Vagina (tissue), 2 donors: ENCODE data around the gene NDUFV2.

Experiments used
- POLR2A ChIP-seq, 2 donors: fragments of 450-650 bp; IDR thresholded peaks; one replicate each; pipeline ENCODE4 v1.6.1; 2017; ENCODE audit warnings: antibody characterized with exemption in 2 of 2, mild to moderate bottlenecking in 2 of 2, moderate library complexity in 2 of 2
- POLR2AphosphoS5 ChIP-seq, 2 donors: sonication (generic); formaldehyde crosslinking; IDR thresholded peaks; one replicate each; pipeline ENCODE4 v1.9.0; 2017; ENCODE audit warnings: antibody characterized with exemption in 2 of 2, mild to moderate bottlenecking in 2 of 2, low read depth in 1 of 2; ENCODE audit not compliant: insufficient read depth in 1 of 2

GRCh38 chr18:9153256-9153655, 50.8 kb downstream of the NDUFV2 start:
- no peak for TF ChIP-seq POLR2A (IDR thresholded peaks at IDR 0.05)
- TF ChIP-seq POLR2AphosphoS5 (IDR thresholded peaks at IDR 0.05; ENCODE audit: insufficient read depth in 1 of 2, low read depth in 1 of 2) = no peak
